Measurements from ENCODE around the gene CRX. TPM values are rescaled to one million over a fixed set of nuclear protein-coding genes. Genes with fewer than 3 reads are reported as not detected.
"Not testable (repeated sequence)": the region's sequence is repeated elsewhere in the genome, so short reads cannot be mapped to it uniquely, and the experiment has no call there.

The CRX gene
- not detected in 2 replicates for total RNA-seq (2014; rRNA removed; shearing (Covaris generic))
- polyA plus RNA-seq (2016; fragmentation: Nextera tagmentation; extraction: Ambion mirVana): not detected in 2 replicates

DNA sequence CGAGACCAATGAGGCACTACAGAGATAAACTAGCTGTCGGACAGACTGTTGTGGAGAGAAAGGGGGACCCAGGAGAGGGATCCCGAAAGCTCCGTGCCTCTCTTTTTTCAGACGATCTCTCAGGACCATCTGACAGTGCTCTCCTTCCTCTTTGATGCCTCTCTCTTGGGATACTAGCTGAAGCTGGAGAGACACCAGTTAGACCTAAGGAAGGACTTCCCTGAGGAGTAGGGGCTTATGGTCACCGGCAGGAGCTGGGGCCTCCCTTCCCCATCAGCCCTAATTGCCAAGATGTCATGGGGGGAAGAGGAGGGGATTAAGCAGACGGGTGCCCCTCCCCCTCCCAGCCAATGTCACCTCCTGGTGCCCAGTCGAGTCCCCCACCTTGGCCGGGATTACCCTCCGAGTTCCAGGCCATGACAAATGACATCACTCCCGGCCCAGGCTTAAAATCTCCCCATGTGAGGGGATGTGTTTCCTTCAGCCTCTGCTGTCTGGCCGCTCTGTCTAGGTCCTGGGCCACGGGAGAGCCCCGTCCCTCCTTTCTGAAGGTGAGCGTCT lies at the start of gene CRX:
Gene CRX, plus strand, starts transcription at position 478 of the 561 bp plus-strand sequence. CDS start 12,507 bp downstream, outside the sequence.
- no peak within 1 kb of the TSS for H3K27ac ChIP-seq
- H3K9me2 ChIP-seq (ENCODE audit: insufficient read depth): no peaks in the 10 kb centered on the region
- H3K9me3 ChIP-seq (ENCODE audit: low read depth): no peaks in the 10 kb centered on the region
- TF ChIP-seq EZH2phosphoT487 (IDR thresholded peaks at IDR 0.05; ENCODE audit: insufficient read depth, low read depth) (no peak), EZH2 (IDR thresholded peaks at IDR 0.05; ENCODE audit: insufficient read depth, poor library complexity, severe bottlenecking) (no peak)
- H3F3A ChIP-seq (ENCODE audit: insufficient read depth): no peaks in the 10 kb centered on the region
- peaks cover 38% of the 10 kb centered on the region for H3K27me3 ChIP-seq (replicated peaks; ENCODE audit: insufficient read depth)
- no peak for DNase-seq
- H3K79me2 ChIP-seq (ENCODE audit: insufficient read depth): no peaks in the 10 kb centered on the region
- no peaks in the 10 kb centered on the region for H3K4me1 ChIP-seq (ENCODE audit: insufficient read depth)
- no peaks in the 10 kb centered on the region for H4K20me1 ChIP-seq (ENCODE audit: insufficient read depth)
- 37 to 39% methylated on average over 15 of the region's 15 CpGs for WGBS, 2 experiments (ENCODE audit: low coverage in 1 of 2, low lambda C conversion rate in 2 of 2, missing lambda C conversion rate in 2 of 2)
- H2AFZ ChIP-seq: no peak within 1 kb of the TSS
- no peak within 1 kb of the TSS for H3K4me3 ChIP-seq
- H3K4me2 ChIP-seq (ENCODE audit: unreplicated experiment): no peak within 1 kb of the TSS
- no peak within 1 kb of the TSS for H3K9ac ChIP-seq
- no peaks in the 10 kb centered on the region for H3K36me3 ChIP-seq (ENCODE audit: low read depth)
- in situ Hi-C loops (cut with MboI): no loop called here

DNA sequence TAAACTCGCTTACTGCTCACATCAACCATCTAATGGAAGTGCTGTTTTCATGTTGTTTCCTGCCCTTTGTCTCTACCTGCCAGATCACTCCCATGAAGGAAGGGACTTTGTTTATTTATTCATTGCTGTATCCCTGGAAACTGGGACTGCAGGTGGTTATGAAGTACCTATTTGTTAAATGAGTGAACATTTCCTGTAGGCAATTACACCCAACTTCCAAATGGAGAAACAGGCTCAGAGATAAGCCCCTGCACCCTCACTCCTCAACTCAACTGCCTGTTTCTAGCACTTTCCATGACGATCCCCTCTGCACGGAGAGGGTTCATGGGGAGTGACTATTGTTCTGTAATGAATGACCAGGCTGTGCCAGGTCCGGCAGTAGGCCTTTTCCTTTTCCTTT lies 45.2 kb upstream of the CRX start:
- WGBS, 2 experiments (ENCODE audit: low coverage in 1 of 2, low lambda C conversion rate in 2 of 2, missing lambda C conversion rate in 2 of 2): 92 to 94% methylated on average over 4 of the region's 4 CpGs
- in situ Hi-C loops (cut with MboI): no loop called here

DNA sequence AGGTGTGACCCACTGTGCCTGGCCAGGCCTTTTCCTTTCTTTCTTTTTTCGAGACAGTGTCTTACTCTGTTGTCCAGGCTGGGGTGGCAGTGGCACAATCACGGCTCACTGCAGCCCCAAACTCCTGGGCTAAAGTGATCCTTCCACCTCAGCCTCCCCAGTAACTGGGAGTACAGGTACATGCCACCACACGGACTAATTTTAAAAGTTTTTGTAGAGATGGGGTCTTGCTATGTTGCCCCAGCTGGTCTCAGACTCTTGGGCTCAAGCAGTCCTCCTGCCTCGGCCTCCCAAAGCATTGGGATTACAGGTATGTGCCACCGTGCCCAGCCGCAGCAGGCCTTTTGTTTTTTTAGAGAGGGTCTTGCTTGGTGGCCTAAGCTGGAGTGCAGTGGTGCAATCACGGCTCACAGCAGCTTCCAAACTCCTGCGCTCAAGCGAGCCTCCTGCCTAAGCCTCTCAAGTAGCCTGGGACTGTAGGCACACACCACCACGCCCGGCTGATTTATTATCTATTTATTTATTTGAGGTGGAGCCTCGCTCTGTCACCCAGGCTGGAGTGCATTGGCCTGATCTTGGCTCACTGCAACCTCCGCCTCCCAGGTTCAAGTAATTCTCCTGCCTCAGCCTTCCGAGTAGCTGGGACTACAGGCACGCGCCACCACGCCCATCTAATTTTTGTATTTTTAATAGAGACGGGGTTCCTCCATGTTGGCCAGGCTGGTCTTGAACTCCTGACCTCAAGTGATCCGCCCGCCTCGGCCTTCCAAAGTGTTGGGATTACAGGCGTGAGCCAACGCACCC lies 44.3 kb upstream of the CRX start:
- H3K9me3 ChIP-seq (ENCODE audit: low read depth); in situ Hi-C loops (cut with MboI); H3K27me3 ChIP-seq (replicated peaks; ENCODE audit: insufficient read depth); H3K4me1 ChIP-seq (ENCODE audit: insufficient read depth); H3K36me3 ChIP-seq (ENCODE audit: low read depth); H3K9me2 ChIP-seq (ENCODE audit: insufficient read depth); DNase-seq; H4K20me1 ChIP-seq (ENCODE audit: insufficient read depth): not testable (repeated sequence)
- Histone ChIP-seq H3K27ac (peak overlapping the region; percentile 77; the same call in 1 of the 2 replicates), H2AFZ (peak overlapping the region; percentile 93), H3F3A (ENCODE audit: insufficient read depth) (0 out of 2 replicates have a peak, but pooled peaks cover 13% of the 10 kb centered on the region), H3K9ac (peak overlapping the region; percentile 93), H3K79me2 (ENCODE audit: insufficient read depth) (peaks cover 42% of the 10 kb centered on the region), H3K4me2 (ENCODE audit: unreplicated experiment) (peak overlapping the region; percentile 79), H3K4me3 (peak overlapping the region; percentile 96)
- 60 to 62% methylated on average over 23 of the region's 23 CpGs for WGBS, 2 experiments (ENCODE audit: low coverage in 1 of 2, low lambda C conversion rate in 2 of 2, missing lambda C conversion rate in 2 of 2)

More for the DNA sequence above, 45.2 kb upstream of the CRX start:
- Histone ChIP-seq H3K79me2 (ENCODE audit: insufficient read depth) (peaks cover 40% of the 10 kb centered on the region), H2AFZ (no peak overlapping the region), H3K27me3 (replicated peaks; ENCODE audit: insufficient read depth) (no peaks in the 10 kb centered on the region), H4K20me1 (ENCODE audit: insufficient read depth) (peaks cover 5% of the 10 kb centered on the region; the same call in 1 of the 2 replicates), H3K9me2 (ENCODE audit: insufficient read depth) (no peaks in the 10 kb centered on the region), H3K36me3 (ENCODE audit: low read depth) (no peaks in the 10 kb centered on the region; the same call in 1 of the 2 replicates), H3K9ac (no peak overlapping the region), H3K9me3 (ENCODE audit: low read depth) (no peaks in the 10 kb centered on the region), H3F3A (ENCODE audit: insufficient read depth) (0 out of 2 replicates have a peak, but pooled peaks cover 5% of the 10 kb centered on the region), H3K27ac (no peak overlapping the region), H3K4me3 (no peak overlapping the region), H3K4me1 (ENCODE audit: insufficient read depth) (no peaks in the 10 kb centered on the region), H3K4me2 (ENCODE audit: unreplicated experiment) (no peak overlapping the region)
- no peak for DNase-seq
- no peak for TF ChIP-seq EZH2phosphoT487 (IDR thresholded peaks at IDR 0.05; ENCODE audit: insufficient read depth, low read depth)
- TF ChIP-seq EZH2 (IDR thresholded peaks at IDR 0.05; ENCODE audit: insufficient read depth, poor library complexity, severe bottlenecking): no peak

- Histone ChIP-seq H3K4me2 (ENCODE audit: unreplicated experiment) (peak within 1 kb of the TSS; percentile 79), H3K79me2 (ENCODE audit: insufficient read depth) (peaks cover 42% of the 10 kb centered on the region), H3K9me3 (ENCODE audit: low read depth) (no peaks in the 10 kb centered on the region), H3F3A (ENCODE audit: insufficient read depth) (0 out of 2 replicates have a peak, but pooled peaks cover 13% of the 10 kb centered on the region), H2AFZ (peak within 1 kb of the TSS; percentile 93), H3K9me2 (ENCODE audit: insufficient read depth) (no peaks in the 10 kb centered on the region), H3K27me3 (replicated peaks; ENCODE audit: insufficient read depth) (no peaks in the 10 kb centered on the region), H3K4me3 (peak within 1 kb of the TSS; percentile 96), H3K27ac (peak within 1 kb of the TSS; percentile 77), H3K9ac (peak within 1 kb of the TSS; percentile 93), H4K20me1 (ENCODE audit: insufficient read depth) (peaks cover 6% of the 10 kb centered on the region; the same call in 1 of the 2 replicates), H3K36me3 (ENCODE audit: low read depth) (peaks cover 7% of the 10 kb centered on the region; the same call in 1 of the 2 replicates), H3K4me1 (ENCODE audit: insufficient read depth) (no peaks in the 10 kb centered on the region)
- WGBS, 2 experiments (ENCODE audit: low coverage in 1 of 2, low lambda C conversion rate in 2 of 2, missing lambda C conversion rate in 2 of 2): 1 to 3% methylated on average over 29 to 48 of the region's 65 CpGs
- peak; percentile 75 for DNase-seq
- in situ Hi-C loops (cut with MboI): no loop called here
- TF ChIP-seq EZH2 (IDR thresholded peaks at IDR 0.05; ENCODE audit: insufficient read depth, poor library complexity, severe bottlenecking) (no peak), EZH2phosphoT487 (IDR thresholded peaks at IDR 0.05; ENCODE audit: insufficient read depth, low read depth) (no peak)
These were observed 43.4 kb upstream of the CRX start, which contains the start of gene SELENOW for GRCh38 chr19:47778049-47778953. SELENOW (plus strand) TSS chr19:47778703; CDS start chr19:47778786, 83 bp downstream.

Measured in GM23248 (cell line).